H9 (cell line): ENCODE measurements around the gene PNMA6E. TPM values are rescaled to one million over a fixed set of nuclear protein-coding genes. Genes with fewer than 3 reads are reported as not detected.

Experiments
- DNase-seq: peaks from one replicate; pipeline ENCODE4 v3.0.0-alpha.2; 2017
- H2AFZ ChIP-seq: one replicate; pipeline ENCODE4 v1.6.1; 2013; ENCODE audit warnings: mild to moderate bottlenecking, low read length, control low read depth, moderate library complexity
- H2AK5ac ChIP-seq: 2 replicates; pipeline ENCODE4 v1.6.1; 2013; ENCODE audit warnings: low read length, control low read depth, mixed read lengths; ENCODE audit not compliant: insufficient read length
- H2BK120ac ChIP-seq: one replicate; pipeline ENCODE4 v1.6.1; 2013; ENCODE audit warnings: low read depth, mild to moderate bottlenecking, low read length, control low read depth, inconsistent platforms; ENCODE audit not compliant: poor library complexity, severe bottlenecking
- H2BK12ac ChIP-seq: 2 replicates; pipeline ENCODE4 v1.6.1; 2013; ENCODE audit warnings: low read length, control low read depth, mixed read lengths, low read depth; ENCODE audit not compliant: insufficient read length
- H2BK15ac ChIP-seq: 2 replicates; pipeline ENCODE4 v1.6.1; 2013; ENCODE audit warnings: low read depth, low read length, control low read depth
- H2BK20ac ChIP-seq: one replicate; pipeline ENCODE4 v1.6.1; 2013; ENCODE audit warnings: low read depth, mild to moderate bottlenecking, low read length, control low read depth, inconsistent platforms; ENCODE audit not compliant: poor library complexity, severe bottlenecking
- H2BK5ac ChIP-seq: 2 replicates; pipeline ENCODE4 v1.6.1; 2013; ENCODE audit warnings: low read length, control low read depth, mixed read lengths; ENCODE audit not compliant: insufficient read length
- H3K14ac ChIP-seq: 2 replicates; pipeline ENCODE4 v1.6.1; 2013; ENCODE audit warnings: low read length, control low read depth; ENCODE audit not compliant: insufficient read depth
- H3K18ac ChIP-seq: 2 replicates; pipeline ENCODE4 v1.6.1; 2013; ENCODE audit warnings: low read depth, mild to moderate bottlenecking, mixed read lengths, low read length, control low read depth; ENCODE audit not compliant: insufficient read length
- H3K23ac ChIP-seq: 2 replicates; pipeline ENCODE4 v1.6.1; 2013; ENCODE audit warnings: low read length, control low read depth, mixed read lengths, low read depth; ENCODE audit not compliant: insufficient read length
- H3K23me2 ChIP-seq: 2 replicates; pipeline ENCODE4 v1.6.1; 2013; ENCODE audit warnings: low read depth, mild to moderate bottlenecking, mixed read lengths, low read length, control low read depth; ENCODE audit not compliant: insufficient read length, poor library complexity, severe bottlenecking
- H3K27ac ChIP-seq: 2 replicates; pipeline ENCODE4 v1.5.1; 2013; ENCODE audit warnings: low read length, control low read depth, mixed read lengths, low read depth; ENCODE audit not compliant: insufficient read length
- H3K27me3 ChIP-seq: 2 replicates; pipeline ENCODE4 v1.6.1; 2013; ENCODE audit warnings: low read length, control low read depth, inconsistent platforms; ENCODE audit not compliant: insufficient read depth
- H3K4ac ChIP-seq: 2 replicates; pipeline ENCODE4 v1.6.1; 2013; ENCODE audit warnings: low read depth, mild to moderate bottlenecking, control low read depth, inconsistent platforms, low read length, moderate library complexity
- H3K4me1 ChIP-seq: 2 replicates; pipeline ENCODE4 v1.6.1; 2013; ENCODE audit warnings: low read length, control low read depth, inconsistent platforms; ENCODE audit not compliant: insufficient read depth
- H3K4me2 ChIP-seq: 2 replicates; pipeline ENCODE4 v1.6.1; 2013; ENCODE audit warnings: low read length, control low read depth, mixed read lengths; ENCODE audit not compliant: insufficient read length, insufficient read depth
- H3K56ac ChIP-seq: 2 replicates; pipeline ENCODE4 v1.6.1; 2013; ENCODE audit warnings: low read depth, mild to moderate bottlenecking, mixed read lengths, low read length, control low read depth; ENCODE audit not compliant: insufficient read length
- H3K79me1 ChIP-seq: 2 replicates; pipeline ENCODE4 v1.6.1; 2013; ENCODE audit warnings: low read depth, mild to moderate bottlenecking, moderate library complexity, low read length, control low read depth, inconsistent platforms; ENCODE audit not compliant: insufficient read depth, poor library complexity, severe bottlenecking
- H3K79me2 ChIP-seq: 2 replicates; pipeline ENCODE4 v1.6.1; 2013; ENCODE audit warnings: low read length, control low read depth, inconsistent platforms; ENCODE audit not compliant: insufficient read depth
- H3K9ac ChIP-seq: 2 replicates; pipeline ENCODE4 v1.6.1; 2013; ENCODE audit warnings: low read length, control low read depth, mixed read lengths; ENCODE audit not compliant: insufficient read length; ENCODE audit errors: extremely low read depth
- H3K9me3 ChIP-seq: one replicate; pipeline ENCODE4 v1.6.1; 2013; ENCODE audit warnings: low read depth, low read length, inconsistent platforms; ENCODE audit not compliant: control insufficient read depth
- H3T11ph ChIP-seq: one replicate; pipeline ENCODE4 v1.6.1; 2013; ENCODE audit warnings: mild to moderate bottlenecking, low read length, control low read depth, inconsistent platforms
- H4K20me1 ChIP-seq: one replicate; pipeline ENCODE4 v1.6.1; 2013; ENCODE audit not compliant: control insufficient read depth, insufficient read length, insufficient read depth
- H4K5ac ChIP-seq: 2 replicates; pipeline ENCODE4 v1.6.1; 2013; ENCODE audit warnings: low read depth, mild to moderate bottlenecking, mixed read lengths, low read length, control low read depth; ENCODE audit not compliant: insufficient read length
- H4K8ac ChIP-seq: replicated peaks from 2 replicates; pipeline ENCODE4 v1.6.1; 2013; ENCODE audit warnings: low read length, control low read depth, mixed read lengths, low read depth; ENCODE audit not compliant: insufficient read length
- H4K91ac ChIP-seq: 2 replicates; pipeline ENCODE4 v1.6.1; 2013; ENCODE audit warnings: low read depth, mild to moderate bottlenecking, moderate library complexity, mixed read lengths, low read length, control low read depth; ENCODE audit not compliant: insufficient read length
- H3K27ac Mint-ChIP-seq, 3 experiments: 2 replicates in 2 of 3; 3 replicates in 1 of 3; pipeline ENCODE4 v1.8.0; 2020 to 2021; ENCODE audit warnings: mixed read lengths in 3 of 3, mild to moderate bottlenecking in 1 of 3, moderate library complexity in 1 of 3
- H3K27me3 Mint-ChIP-seq: 2 replicates; pipeline ENCODE4 v1.8.0; 2021; ENCODE audit warnings: low read depth, mild to moderate bottlenecking, moderate library complexity, mixed read lengths
- H3K36me3 Mint-ChIP-seq, 3 experiments: 2 replicates in 2 of 3; 3 replicates in 1 of 3; pipeline ENCODE4 v1.8.0; 2020 to 2021; ENCODE audit warnings: low read depth in 3 of 3, mixed read lengths in 3 of 3; ENCODE audit not compliant: insufficient read depth in 1 of 3
- H3K4me1 Mint-ChIP-seq, 2 experiments: 2 replicates each; pipeline ENCODE4 v1.8.0; 2020; ENCODE audit warnings: mixed read lengths in 2 of 2
- H3K4me3 Mint-ChIP-seq, 2 experiments: 2 replicates in 1 of 2; 3 replicates in 1 of 2; pipeline ENCODE4 v1.8.0; 2020 to 2021; ENCODE audit warnings: mild to moderate bottlenecking in 2 of 2, mixed read lengths in 2 of 2, moderate library complexity in 1 of 2
- H3K9me3 Mint-ChIP-seq, 2 experiments: 2 replicates in 1 of 2; 3 replicates in 1 of 2; pipeline ENCODE4 v1.8.0; 2020; ENCODE audit warnings: mild to moderate bottlenecking in 2 of 2, mixed read lengths in 2 of 2, moderate library complexity in 1 of 2
- WGBS: extraction: QIAGEN DNeasy Blood & Tissue Kit; methylation state at CpG from one replicate; pipeline ENCODE4 v1.1.7; 2013; ENCODE audit warnings: missing lambda C conversion rate, low lambda C conversion rate, mixed read lengths; ENCODE audit not compliant: insufficient read length; ENCODE audit errors: extremely low coverage; 5-methylcytosine and 5-hydroxymethylcytosine counted together
- total RNA-seq: library from RNA; stranded (reverse); gene quantifications from 2 replicates; pipeline ENCODE4 v1.2.1, GENCODE V29; 2021
- TF ChIP-seq, protein P1 (sequence below): fragments of 200-600 bp; sonication (generic); conservative IDR thresholded peaks from 3 replicates; pipeline ENCODE4 v1.8.0; 2021; ENCODE audit warnings: antibody characterized with exemption, mild to moderate bottlenecking

The PNMA6E gene
- total RNA-seq, 1 experiment from 2014 or later: not detected

DNA sequence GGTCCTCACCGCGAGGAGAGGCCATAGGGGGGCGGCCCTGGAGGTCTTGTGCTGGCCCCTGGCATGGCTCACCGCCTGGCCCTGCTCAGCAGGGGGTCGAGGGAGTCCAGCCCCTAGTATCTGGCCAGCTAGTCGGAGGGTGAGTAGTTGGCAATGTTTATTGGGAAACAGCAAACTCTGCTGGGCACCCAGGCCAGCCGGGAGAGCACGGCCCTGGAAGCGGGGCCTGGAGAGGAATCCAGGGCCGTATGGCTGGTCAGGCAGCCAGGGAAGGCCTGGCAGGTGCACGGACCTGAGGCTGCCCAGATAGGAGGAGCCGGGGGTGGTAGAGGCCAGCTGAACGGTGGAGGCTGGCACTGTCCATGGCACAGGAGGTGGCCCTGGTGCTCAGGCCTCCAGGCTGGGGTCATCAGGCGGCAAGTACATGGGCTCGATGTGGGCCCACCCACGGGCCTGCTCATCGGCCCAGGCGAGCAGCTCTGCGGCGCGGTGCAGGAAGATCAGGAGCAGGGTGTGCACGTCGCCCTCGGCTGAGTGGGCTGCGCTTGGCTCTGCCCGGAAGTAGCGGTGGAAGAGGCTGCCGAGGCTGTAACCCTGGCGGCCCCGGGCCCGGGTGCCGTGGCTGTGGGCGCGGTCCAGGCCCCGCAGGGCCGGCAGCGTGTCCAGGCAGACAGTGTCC lies 43.3 kb upstream of the PNMA6E start:
- Histone ChIP-seq H3K23me2 (no peaks in the 10 kb centered on the region), H2AK5ac (no peak overlapping the region), H3K56ac (no peak overlapping the region), H3T11ph (no peak overlapping the region), H4K20me1 (no peaks in the 10 kb centered on the region), H3K79me2 (no peaks in the 10 kb centered on the region), H2BK5ac (no peak overlapping the region), H3K4ac (no peak overlapping the region), H3K9ac (no peak overlapping the region), H3K27me3 (no peaks in the 10 kb centered on the region), H2AFZ (no peak overlapping the region), H3K23ac (no peak overlapping the region), H3K4me1 (no peaks in the 10 kb centered on the region), H3K27ac (no peak overlapping the region), H3K14ac (no peak overlapping the region), H2BK15ac (no peak overlapping the region), H4K91ac (no peak overlapping the region), H3K79me1 (no peaks in the 10 kb centered on the region), H2BK12ac (no peak overlapping the region), H3K18ac (no peak overlapping the region), H3K4me2 (no peak overlapping the region), H4K8ac (no peak overlapping the region), H4K5ac (no peak overlapping the region), H2BK120ac (no peak overlapping the region), H3K9me3 (peaks cover 10% of the 10 kb centered on the region), H2BK20ac (no peak overlapping the region)
- WGBS: no CpG with 5 or more reads among the region's 37 CpGs
- Mint-ChIP-seq H3K27me3 (peaks cover 4% of the 10 kb centered on the region; the same call in 1 of the 2 replicates), H3K4me1 (no peaks in the 10 kb centered on the region), H3K36me3 (peaks cover 0 to 4% (median 3%) of the 10 kb centered on the region in 3 experiments; a peak in 2 of 7 replicates), H3K9me3 (peaks cover 46 to 63% of the 10 kb centered on the region in 2 experiments), H3K27ac (no peak overlapping the region), H3K4me3 (no peak overlapping the region)
- DNase-seq: no peak
- TF ChIP-seq, protein P1, sequence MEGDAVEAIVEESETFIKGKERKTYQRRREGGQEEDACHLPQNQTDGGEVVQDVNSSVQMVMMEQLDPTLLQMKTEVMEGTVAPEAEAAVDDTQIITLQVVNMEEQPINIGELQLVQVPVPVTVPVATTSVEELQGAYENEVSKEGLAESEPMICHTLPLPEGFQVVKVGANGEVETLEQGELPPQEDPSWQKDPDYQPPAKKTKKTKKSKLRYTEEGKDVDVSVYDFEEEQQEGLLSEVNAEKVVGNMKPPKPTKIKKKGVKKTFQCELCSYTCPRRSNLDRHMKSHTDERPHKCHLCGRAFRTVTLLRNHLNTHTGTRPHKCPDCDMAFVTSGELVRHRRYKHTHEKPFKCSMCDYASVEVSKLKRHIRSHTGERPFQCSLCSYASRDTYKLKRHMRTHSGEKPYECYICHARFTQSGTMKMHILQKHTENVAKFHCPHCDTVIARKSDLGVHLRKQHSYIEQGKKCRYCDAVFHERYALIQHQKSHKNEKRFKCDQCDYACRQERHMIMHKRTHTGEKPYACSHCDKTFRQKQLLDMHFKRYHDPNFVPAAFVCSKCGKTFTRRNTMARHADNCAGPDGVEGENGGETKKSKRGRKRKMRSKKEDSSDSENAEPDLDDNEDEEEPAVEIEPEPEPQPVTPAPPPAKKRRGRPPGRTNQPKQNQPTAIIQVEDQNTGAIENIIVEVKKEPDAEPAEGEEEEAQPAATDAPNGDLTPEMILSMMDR: no peak
